Activated CD4-positive, alpha-beta T cell treated with anti-CD3 and anti-CD28 coated beads, Interleukin-2, amount 50 U/mL, for 24 hours (primary cell): ENCODE data around the gene SGCG.

Experiments used
- DNase-seq, 2 donors: peaks; one replicate each; pipeline ENCODE4 v3.0.0-alpha.2; 2020; ENCODE audit warnings: low read depth in 1 of 2, low spot score in 1 of 2

The SGCG gene

GRCh38 chr13:23323946-23324709, 143.3 kb downstream of the SGCG start:
- DNase-seq, result no peak

- DNase-seq, result no peak
Measured at GRCh38 chr13:23325191-23325590, 144.4 kb downstream of the SGCG start.

- DNase-seq, result no peak
Measured at GRCh38 chr13:23330356-23330755, 149.6 kb downstream of the SGCG start.

DNA sequence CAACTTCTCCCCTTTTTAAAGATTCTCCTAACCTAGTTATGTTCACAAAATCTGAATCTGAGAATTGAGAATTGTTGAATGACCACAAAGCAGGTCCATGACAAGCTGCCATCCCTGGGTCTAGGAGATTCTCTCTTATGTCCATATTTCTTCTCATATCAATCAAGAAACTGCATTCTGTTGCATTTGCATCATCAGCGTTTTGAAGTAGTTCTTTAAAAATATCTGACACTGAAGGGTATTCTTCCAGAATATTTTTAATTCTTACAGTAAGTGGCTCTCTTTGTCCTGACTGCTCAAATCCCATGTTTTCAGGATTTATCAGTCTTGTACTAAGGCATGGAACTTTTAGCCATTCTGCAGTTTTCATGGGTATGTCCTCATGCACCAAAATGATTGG, 158.4 kb downstream of the SGCG start:
- no peak for DNase-seq

GRCh38 chr13:23344931-23345595, 164.3 kb downstream of the SGCG start:
- no peak for DNase-seq

- DNase-seq, result no peak
Measured at GRCh38 chr13:23347601-23348000, 166.8 kb downstream of the SGCG start.

- DNase-seq, result no peak
Measured at GRCh38 chr13:23348262-23349127, 167.7 kb downstream of the SGCG start.

- DNase-seq, result no peak
Measured at GRCh38 chr13:23349161-23349897, 168.6 kb downstream of the SGCG start.

DNA sequence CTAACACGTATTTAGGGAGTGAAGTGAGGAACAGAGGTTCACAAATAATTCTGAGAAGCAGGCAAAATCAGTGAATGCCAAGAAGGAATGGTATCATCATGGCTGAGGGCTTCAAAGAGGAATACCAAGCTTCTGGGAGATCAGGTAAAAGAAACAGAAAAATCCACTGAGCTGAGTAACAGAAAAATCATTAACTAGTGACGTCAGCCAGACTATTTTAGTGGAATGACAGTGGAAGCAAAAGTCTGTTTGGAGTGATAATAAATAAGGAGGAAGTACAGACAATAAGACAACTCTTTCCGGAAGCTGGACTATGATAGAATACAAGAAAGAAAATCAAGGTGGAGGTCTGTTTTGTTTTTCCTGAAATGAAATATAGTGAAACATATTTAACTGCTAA, 169.2 kb downstream of the SGCG start:
- no peak for DNase-seq

- no peak for DNase-seq
Measured at GRCh38 chr13:23352161-23352560, 171.4 kb downstream of the SGCG start.

DNA sequence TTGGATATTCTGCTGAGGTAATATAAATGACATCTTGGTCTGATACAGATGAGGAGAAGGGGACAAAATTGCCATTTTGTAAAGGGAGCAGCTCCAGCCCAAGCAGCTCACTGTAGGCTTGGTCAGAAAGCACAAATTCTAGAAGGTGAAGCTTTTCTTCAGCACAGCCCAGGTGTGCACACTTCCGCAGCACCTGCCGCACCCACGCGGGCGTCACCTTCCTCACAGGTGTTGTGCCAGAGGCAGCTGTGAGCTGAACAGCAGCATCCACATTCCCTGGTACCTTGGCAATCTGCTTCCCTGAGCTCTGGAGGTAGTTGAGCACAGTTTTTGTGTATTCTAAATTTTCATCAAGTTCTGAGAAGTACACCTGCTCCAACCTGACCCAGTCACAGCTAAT, 173.7 kb downstream of the SGCG start:
- no peak for DNase-seq

GRCh38 chr13:23356368-23356767, 175.6 kb downstream of the SGCG start:
- DNase-seq, result no peak

GRCh38 chr13:23357349-23357748, 176.6 kb downstream of the SGCG start:
- no peak for DNase-seq

- DNase-seq, result no peak
Measured at GRCh38 chr13:23359882-23360281, 179.1 kb downstream of the SGCG start.

GRCh38 chr13:23365652-23366051, 184.9 kb downstream of the SGCG start:
- DNase-seq, result no peak

DNA sequence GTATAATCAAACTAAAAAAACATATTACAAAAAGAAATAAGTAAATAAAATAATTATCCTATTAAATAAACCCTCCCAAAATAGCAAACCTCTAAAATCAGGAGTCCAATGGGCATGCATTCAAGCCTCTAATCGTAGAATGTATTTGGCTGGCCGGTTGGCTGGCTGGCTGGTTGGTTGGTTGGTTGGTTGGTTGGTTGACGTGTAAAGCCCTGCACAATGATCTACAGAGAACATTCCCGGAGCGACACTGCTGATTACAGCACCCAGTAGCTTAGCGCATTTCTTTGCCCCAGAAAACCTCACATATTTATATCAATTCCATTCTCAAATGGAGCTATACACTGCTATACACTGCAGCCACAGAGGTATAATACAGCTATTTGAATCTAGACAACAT, 187.1 kb downstream of the SGCG start:
- DNase-seq, result no peak

GRCh38 chr13:23372264-23372906, 191.6 kb downstream of the SGCG start:
- DNase-seq, result no peak
